HEK293 (cell line): ENCODE results near the gene FBXO5.

Source experiments
- CTCF ChIA-PET: fragments of 350-600 bp; formaldehyde crosslinking; extraction: SDS; loops from one replicate; lab custom pipeline; 2021; ENCODE audit warnings: antibody characterized with exemption; lab: Yijun Ruan, JAX
- POLR2A ChIA-PET: fragments of 300-600 bp; formaldehyde crosslinking; extraction: SDS; loops from one replicate; lab custom pipeline; 2020; ENCODE audit warnings: antibody characterized with exemption, inconsistent platforms; lab: Yijun Ruan, JAX
- H3K27ac ChIP-seq: fragments of 200-500 bp; sonication (Bioruptor generic); 2 replicates; pipeline ENCODE4 v1.5.1; 2014; ENCODE audit warnings: low read depth, low read length, control low read depth, inconsistent platforms; ENCODE audit errors: extremely low read depth
- H3K36me3 ChIP-seq, 2 experiments: fragments of 200-500 bp in 1 of 2; sonication (Bioruptor generic) in 1 of 2; 1 replicate in 1 of 2; 2 replicates in 1 of 2; pipeline ENCODE4 v1.5.1; 2014 to 2017; ENCODE audit warnings: inconsistent platforms in 2 of 2, low read length in 2 of 2; ENCODE audit not compliant: control insufficient read depth in 2 of 2, insufficient read depth in 1 of 2
- H3K4me1 ChIP-seq: fragments of 200-500 bp; sonication (Bioruptor generic); 2 replicates; pipeline ENCODE4 v1.5.1; 2014; ENCODE audit warnings: mild to moderate bottlenecking, low read length, inconsistent platforms; ENCODE audit not compliant: control insufficient read depth, insufficient read depth
- H3K4me3 ChIP-seq: 2 replicates; pipeline ENCODE4 v1.5.1; 2011; ENCODE audit warnings: low read depth, mild to moderate bottlenecking, control low read depth, low read length, moderate library complexity
- H3K9me3 ChIP-seq: fragments of 200-500 bp; sonication (Bioruptor generic); 2 replicates; pipeline ENCODE4 v1.5.1; 2014; ENCODE audit warnings: low read depth, low read length, inconsistent platforms; ENCODE audit not compliant: control insufficient read depth, insufficient read depth
- KLF9 ChIP-seq: fragments of 450-650 bp; formaldehyde crosslinking; IDR thresholded peaks from 2 replicates; pipeline ENCODE4 v1.5.1; 2016; ENCODE audit warnings: missing biosample characterization, missing genetic modification characterization, low read depth
- SETDB1 ChIP-seq: IDR thresholded peaks from one replicate; pipeline ENCODE4 v1.6.1; 2017; ENCODE audit warnings: mild to moderate bottlenecking, low read length, moderate library complexity, mixed read lengths; ENCODE audit not compliant: insufficient read length
- ZBTB49 ChIP-seq: fragments of 450-650 bp; formaldehyde crosslinking; IDR thresholded peaks from 2 replicates; pipeline ENCODE4 v1.5.1; 2016; ENCODE audit warnings: missing biosample characterization, missing genetic modification characterization, low read depth
- ZNF112 ChIP-seq: fragments of 450-650 bp; formaldehyde crosslinking; IDR thresholded peaks from 2 replicates; pipeline ENCODE4 v1.5.0; 2017; ENCODE audit warnings: missing biosample characterization, missing genetic modification characterization
- ZNF140 ChIP-seq: fragments of 450-650 bp; formaldehyde crosslinking; IDR thresholded peaks from 2 replicates; pipeline ENCODE4 v1.5.1; 2016; ENCODE audit warnings: missing biosample characterization, missing genetic modification characterization
- ZNF433 ChIP-seq: fragments of 450-650 bp; formaldehyde crosslinking; IDR thresholded peaks from 2 replicates; pipeline ENCODE4 v1.5.1; 2016; ENCODE audit warnings: missing biosample characterization, missing genetic modification characterization, low read depth
- ZNF626 ChIP-seq: fragments of 450-650 bp; sonication (Bioruptor Pico); formaldehyde crosslinking; IDR thresholded peaks from 2 replicates; pipeline ENCODE4 v1.5.1; 2018; ENCODE audit warnings: missing biosample characterization, missing genetic modification characterization, inconsistent platforms
- ZNF629 ChIP-seq: fragments of 450-650 bp; formaldehyde crosslinking; IDR thresholded peaks from 2 replicates; pipeline ENCODE4 v1.5.1; 2017; ENCODE audit warnings: missing biosample characterization, missing genetic modification characterization
- ZNF658 ChIP-seq: fragments of 450-650 bp; formaldehyde crosslinking; IDR thresholded peaks from 2 replicates; pipeline ENCODE4; 2016; ENCODE audit warnings: missing biosample characterization, missing genetic modification characterization
- ZNF792 ChIP-seq: fragments of 450-650 bp; formaldehyde crosslinking; IDR thresholded peaks from 2 replicates; pipeline ENCODE4 v1.5.1; 2016; ENCODE audit warnings: missing biosample characterization, missing genetic modification characterization

FBXO5 gene

GRCh38 chr6:152932865-152933264 is 50.0 kb downstream of the FBXO5 start:
- Histone ChIP-seq H3K36me3 (no peaks in the 10 kb centered on the region), H3K4me1 (no peaks in the 10 kb centered on the region), H3K9me3 (no peaks in the 10 kb centered on the region), H3K4me3 (no peak overlapping the region), H3K27ac (no peak overlapping the region)
- no peak for TF ChIP-seq ZNF629 (tag by site-specific recombination)
- no peak for TF ChIP-seq ZNF112 (tag by site-specific recombination)
- TF ChIP-seq ZBTB49: no peak
- TF ChIP-seq ZNF792 (tag by site-specific recombination): no peak
- TF ChIP-seq KLF9: no peak
- TF ChIP-seq SETDB1: no peak
- TF ChIP-seq ZNF433 (tag by site-specific recombination): no peak
- POLR2A ChIA-PET: no interaction called here
- CTCF ChIA-PET: interaction anchor here (1.0 kb wide), 1 partner anchor 15 kb away, joined by 3 read pairs; no protein-coding TSS in a partner anchor

GRCh38 chr6:152922706-152923105 is 60.1 kb downstream of the FBXO5 start:
- POLR2A ChIA-PET: no interaction called here
- Histone ChIP-seq H3K36me3 (no peaks in the 10 kb centered on the region), H3K4me3 (no peak overlapping the region), H3K9me3 (no peaks in the 10 kb centered on the region), H3K4me1 (no peaks in the 10 kb centered on the region), H3K27ac (no peak overlapping the region)
- CTCF ChIA-PET: interaction anchor here (0.6 kb wide), 1 partner anchor 25 kb away, joined by 3 read pairs; no protein-coding TSS in a partner anchor
- TF ChIP-seq ZNF140 (no peak), ZNF626 (no peak), ZNF658 (tag by site-specific recombination) (no peak)
